ENCODE data around the gene RFNG. TPM values are rescaled to one million over a fixed set of nuclear protein-coding genes. Genes with fewer than 3 reads are reported as not detected.

RFNG gene
- total RNA-seq, 4 donors from 2014 or later = 33.2 to 92.0 (median 48.8) TPM

- H3K27ac ChIP-seq = peak overlapping the region; percentile 60 to 81 (median 66)
- intact Hi-C loops (cut with DNase I; ENCODE audit: low total_unique reads) = no loop called here
Observed at GRCh38 chr17:82012640-82013295, 38.8 kb downstream of the RFNG start.

GRCh38 chr17:82012261-82012639 lies 39.4 kb downstream of the RFNG start:
- intact Hi-C loops (cut with DNase I; ENCODE audit: low total_unique reads) = no loop called here
- WGBS, 2 donors (ENCODE audit: low coverage in 1 of 2) = 76% methylated on average over 14 of the region's 20 CpGs; no CpG with 5 or more reads in 1 of the 2 donors
- Histone ChIP-seq H3K4me3 (no peak overlapping the region), H3K4me1 (no peaks in the 10 kb centered on the region), H3K27ac (peak overlapping the region; percentile 60 to 81 (median 66)), H3K9me3 (no peaks in the 10 kb centered on the region), H3K27me3 (no peaks in the 10 kb centered on the region), H3K36me3 (no peaks in the 10 kb centered on the region)
- no peak for DNase-seq
- TF ChIP-seq POLR2A (IDR thresholded peaks at IDR 0.05) (no peak), POLR2AphosphoS5 (IDR thresholded peaks at IDR 0.05) (no peak), CTCF (IDR thresholded peaks at IDR 0.05) (no peak), EP300 (IDR thresholded peaks at IDR 0.05; ENCODE audit: low read depth) (no peak)
- in situ Hi-C loops (cut with MboI; ENCODE audit: low pct_ligation_motif_present in 1 of 4, low pct_unique_long_range_greater_than_20kb in 1 of 4, low sequenced_read_pairs in 3 of 4) = no loop called here

More at GRCh38 chr17:82012640-82013295, 38.8 kb downstream of the RFNG start:
- H3K9me3 ChIP-seq = no peaks in the 10 kb centered on the region
- no peak overlapping the region for H3K4me3 ChIP-seq
- no peaks in the 10 kb centered on the region for H3K4me1 ChIP-seq
- DNase-seq = no peak
- H3K36me3 ChIP-seq = no peaks in the 10 kb centered on the region
- no peaks in the 10 kb centered on the region for H3K27me3 ChIP-seq
- WGBS, 2 donors (ENCODE audit: low coverage in 1 of 2) = 80 to 84% methylated on average over 2 to 10 of the region's 19 CpGs
- TF ChIP-seq POLR2AphosphoS5 (IDR thresholded peaks at IDR 0.05) = no peak
- TF ChIP-seq EP300 (IDR thresholded peaks at IDR 0.05; ENCODE audit: low read depth) = no peak
- no peak for TF ChIP-seq POLR2A (IDR thresholded peaks at IDR 0.05)
- no peak for TF ChIP-seq CTCF (IDR thresholded peaks at IDR 0.05)
- in situ Hi-C loops (cut with MboI; ENCODE audit: low pct_ligation_motif_present in 1 of 4, low pct_unique_long_range_greater_than_20kb in 1 of 4, low sequenced_read_pairs in 3 of 4) = no loop called here

- no peaks in the 10 kb centered on the region for H3K9me3 ChIP-seq
- TF ChIP-seq CTCF (IDR thresholded peaks at IDR 0.05) = no peak
- no peak for TF ChIP-seq EP300 (IDR thresholded peaks at IDR 0.05; ENCODE audit: low read depth)
- TF ChIP-seq POLR2A (IDR thresholded peaks at IDR 0.05) = no peak
- TF ChIP-seq POLR2AphosphoS5 (IDR thresholded peaks at IDR 0.05) = no peak
- no peaks in the 10 kb centered on the region for H3K4me1 ChIP-seq
- intact Hi-C loops (cut with DNase I; ENCODE audit: low total_unique reads) (no loop called here), in situ Hi-C loops (cut with MboI; ENCODE audit: low pct_ligation_motif_present in 1 of 4, low pct_unique_long_range_greater_than_20kb in 1 of 4, low sequenced_read_pairs in 3 of 4) (no loop called here)
- H3K27ac ChIP-seq = peak overlapping the region in 1 of 4 donors; percentile 81
- no peak overlapping the region for H3K4me3 ChIP-seq
- no peaks in the 10 kb centered on the region for H3K27me3 ChIP-seq
- no peaks in the 10 kb centered on the region for H3K36me3 ChIP-seq
- no peak for DNase-seq
- WGBS, 2 donors (ENCODE audit: low coverage in 1 of 2) = 93% methylated on average over 16 of the region's 19 CpGs; no CpG with 5 or more reads in 1 of the 2 donors
Observed at GRCh38 chr17:82011617-82012187, 39.9 kb downstream of the RFNG start.

DNA sequence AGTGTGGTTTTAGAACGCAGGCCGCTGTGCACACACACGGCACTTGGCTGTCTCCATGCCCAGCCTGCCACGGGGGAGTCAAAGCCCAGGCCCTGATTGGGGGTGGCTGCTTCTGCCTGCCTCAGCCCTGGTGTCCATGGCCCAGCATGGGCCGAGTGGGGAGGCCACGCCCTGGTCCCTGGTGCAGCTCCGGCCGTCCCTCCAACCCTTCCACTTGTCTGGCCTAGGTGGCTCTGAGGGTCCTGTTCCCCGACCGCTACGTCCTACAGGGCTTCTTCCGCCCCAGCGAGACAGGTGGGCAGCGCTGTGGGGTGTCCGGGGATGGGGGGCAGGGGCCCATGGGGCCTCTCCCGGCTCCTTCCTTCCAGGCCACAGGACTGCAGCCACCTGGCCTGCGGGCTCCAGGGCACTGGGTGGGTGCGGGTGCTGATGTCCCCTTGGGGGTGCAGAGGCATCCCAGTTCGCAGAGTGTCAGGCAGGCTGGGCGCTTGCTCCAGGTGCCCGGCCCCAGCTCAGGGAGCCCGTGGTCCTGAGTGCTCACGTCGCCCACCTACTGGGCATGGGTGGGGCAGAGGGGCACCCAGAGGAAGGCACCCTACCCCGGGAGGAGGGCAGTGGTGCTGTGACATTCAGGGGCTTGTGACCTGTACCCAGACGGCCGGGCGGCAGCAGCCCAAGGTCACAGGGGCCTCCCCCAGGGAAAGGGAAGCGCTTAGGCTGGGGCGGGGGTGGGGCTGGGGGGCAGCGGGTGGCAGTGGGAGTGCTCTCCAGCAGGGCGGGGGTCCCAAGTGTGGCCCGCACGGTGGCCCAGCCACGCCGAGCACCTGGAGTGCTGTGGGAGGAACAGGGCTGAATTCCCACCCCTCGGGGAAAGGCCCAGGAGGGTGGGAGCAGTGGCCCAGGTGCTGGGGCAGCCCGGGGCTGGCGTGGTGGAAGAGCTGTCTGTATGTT lies 40.8 kb downstream of the RFNG start:
- no peaks in the 10 kb centered on the region for H3K27me3 ChIP-seq
- no peak for DNase-seq
- no peaks in the 10 kb centered on the region for H3K9me3 ChIP-seq
- intact Hi-C loops (cut with DNase I; ENCODE audit: low total_unique reads) (no loop called here), in situ Hi-C loops (cut with MboI; ENCODE audit: low pct_ligation_motif_present in 1 of 4, low pct_unique_long_range_greater_than_20kb in 1 of 4, low sequenced_read_pairs in 3 of 4) (no loop called here)
- no peak overlapping the region for H3K4me3 ChIP-seq
- no peaks in the 10 kb centered on the region for H3K4me1 ChIP-seq
- TF ChIP-seq POLR2AphosphoS5 (IDR thresholded peaks at IDR 0.05) = no peak
- no peak for TF ChIP-seq CTCF (IDR thresholded peaks at IDR 0.05)
- TF ChIP-seq EP300 (IDR thresholded peaks at IDR 0.05; ENCODE audit: low read depth) = no peak
- H3K27ac ChIP-seq = no peak overlapping the region
- H3K36me3 ChIP-seq = no peaks in the 10 kb centered on the region
- 89 to 100% methylated on average over 2 to 39 of the region's 39 CpGs for WGBS, 2 donors (ENCODE audit: low coverage in 1 of 2)

Measured in transverse colon (tissue), 4 donors.